CD4-positive, alpha-beta T cell (primary cell): Measurements from ENCODE around the gene SPTSSB. TPM values are rescaled to one million over a fixed set of nuclear protein-coding genes. Genes with fewer than 3 reads are reported as not detected.

ENCODE experiments used
- ATAC-seq: fragments of 200-7000 bp; cut with Tn5 transposase; one replicate; pipeline ENCODE4 v1.10.0; 2022; ENCODE audit warnings: mild to moderate bottlenecking; ENCODE audit not compliant: poor library complexity
- CTCF ChIA-PET: fragments of 350-600 bp; sonication (Branson Sonifier 250); formaldehyde crosslinking; loops from one replicate; lab custom pipeline; 2021; ENCODE audit warnings: antibody characterized with exemption, inconsistent platforms; lab: Charles Lee
- POLR2A ChIA-PET: fragments of 350-600 bp; sonication (Branson Sonifier 250); formaldehyde crosslinking; loops from one replicate; lab custom pipeline; 2021; ENCODE audit warnings: antibody characterized with exemption, inconsistent platforms; lab: Charles Lee
- DNase-seq, 14 experiments: peaks; one replicate each; pipeline ENCODE4 v3.0.0-alpha.2; 2013 to 2020; ENCODE audit warnings: mixed read lengths in 2 of 14
- H3K27ac ChIP-seq, 2 donors: one replicate each; pipeline versions ENCODE4 v1.5.1 to v1.7.0; 2013; ENCODE audit warnings: low read length in 2 of 2, low read depth in 1 of 2, mild to moderate bottlenecking in 1 of 2
- H3K27me3 ChIP-seq, 2 experiments: 1 replicate in 1 of 2; 2 replicates in 1 of 2; pipeline versions ENCODE4 v1.6.1 to v1.7.0; 2013; ENCODE audit warnings: low read length in 2 of 2, control low read depth in 1 of 2, mild to moderate bottlenecking in 1 of 2, moderate library complexity in 1 of 2; ENCODE audit not compliant: insufficient read depth in 2 of 2, control insufficient read depth in 1 of 2
- H3K36me3 ChIP-seq: one replicate; pipeline ENCODE4 v1.6.1; 2013; ENCODE audit warnings: low read length, control low read depth; ENCODE audit not compliant: insufficient read depth
- H3K4me1 ChIP-seq: one replicate; pipeline ENCODE4 v1.6.1; 2013; ENCODE audit warnings: low read length, control low read depth; ENCODE audit not compliant: insufficient read depth
- H3K4me3 ChIP-seq: one replicate; pipeline ENCODE4 v1.5.1; 2013; ENCODE audit warnings: mild to moderate bottlenecking, low read length, moderate library complexity
- H3K9me3 ChIP-seq, 2 experiments: 1 replicate in 1 of 2; 2 replicates in 1 of 2; pipeline versions ENCODE4 v1.6.1 to v1.7.0; 2013; ENCODE audit warnings: low read length in 2 of 2, mild to moderate bottlenecking in 2 of 2, control low read depth in 1 of 2, moderate library complexity in 1 of 2; ENCODE audit not compliant: control insufficient read depth in 1 of 2, insufficient read depth in 1 of 2
- H3K27ac Mint-ChIP-seq: one replicate; pipeline ENCODE4 v1.8.0; 2020; ENCODE audit warnings: mixed read lengths
- H3K27me3 Mint-ChIP-seq: one replicate; pipeline ENCODE4 v1.8.0; 2021; ENCODE audit warnings: mixed read lengths
- H3K36me3 Mint-ChIP-seq: one replicate; pipeline ENCODE4 v1.8.0; 2021; ENCODE audit warnings: low read depth, mixed read lengths
- H3K4me1 Mint-ChIP-seq: one replicate; pipeline ENCODE4 v1.8.0; 2021; ENCODE audit warnings: low read depth, mixed read lengths
- H3K4me3 Mint-ChIP-seq: one replicate; pipeline ENCODE4 v1.8.0; 2020; ENCODE audit warnings: mild to moderate bottlenecking, mixed read lengths
- H3K9me3 Mint-ChIP-seq: one replicate; pipeline ENCODE4 v1.8.0; 2020; ENCODE audit warnings: mixed read lengths
- intact Hi-C, 2 experiments: fragments of 100-400 bp; cut with DNase I in 1 of 2; cut with micrococcal nuclease in 1 of 2; formaldehyde crosslinking; loops; one replicate each; pipeline versions ENCODE4 v1.15.1 to v1.9.0; 2023 to 2025; cut with DNase I, micrococcal nuclease
- total RNA-seq, 174 experiments: library from RNA in 2 of 174; stranded (reverse) in 2 of 174; gene quantifications; one replicate each; pipeline ENCODE4 v1.2.3 and lab custom pipeline; 2021 to 2026
- TF ChIP-seq, protein P1 (sequence below): fragments of 200-600 bp; IDR thresholded peaks from one replicate; pipeline ENCODE4 v1.8.0; 2022; ENCODE audit warnings: antibody characterized with exemption, mild to moderate bottlenecking

The SPTSSB gene
- total RNA-seq, 2 experiments from 2014 or later: 0.11 TPM; not detected in 1

DNA sequence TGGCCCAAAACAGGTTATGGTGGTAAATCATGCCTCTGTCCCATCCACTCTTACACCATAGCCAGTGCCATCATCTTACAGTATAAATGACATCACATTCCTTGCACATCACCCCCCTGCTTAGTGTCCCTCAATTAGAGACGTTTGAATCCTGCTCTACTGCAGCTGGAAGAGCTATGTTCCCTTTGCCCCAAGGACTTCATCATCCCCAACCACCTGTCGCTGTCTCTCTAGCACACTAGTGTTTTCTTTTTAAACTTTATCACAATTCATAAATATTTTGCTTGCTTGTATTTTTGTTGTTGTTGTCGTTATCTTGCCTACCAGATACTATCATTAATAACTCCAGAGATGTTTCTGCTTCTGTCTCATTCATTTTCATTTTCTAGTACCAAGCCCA lies 28.7 kb downstream of the SPTSSB start:
- H3K4me1 ChIP-seq: no peaks in the 10 kb centered on the region
- Mint-ChIP-seq H3K9me3 (no peaks in the 10 kb centered on the region), H3K27ac (no peak overlapping the region), H3K4me3 (no peak overlapping the region), H3K4me1 (no peaks in the 10 kb centered on the region), H3K27me3 (no peaks in the 10 kb centered on the region), H3K36me3 (no peaks in the 10 kb centered on the region)
- H3K36me3 ChIP-seq: no peaks in the 10 kb centered on the region
- POLR2A ChIA-PET: no interaction called here
- intact Hi-C loops: no loop called here
- TF ChIP-seq, protein P1, sequence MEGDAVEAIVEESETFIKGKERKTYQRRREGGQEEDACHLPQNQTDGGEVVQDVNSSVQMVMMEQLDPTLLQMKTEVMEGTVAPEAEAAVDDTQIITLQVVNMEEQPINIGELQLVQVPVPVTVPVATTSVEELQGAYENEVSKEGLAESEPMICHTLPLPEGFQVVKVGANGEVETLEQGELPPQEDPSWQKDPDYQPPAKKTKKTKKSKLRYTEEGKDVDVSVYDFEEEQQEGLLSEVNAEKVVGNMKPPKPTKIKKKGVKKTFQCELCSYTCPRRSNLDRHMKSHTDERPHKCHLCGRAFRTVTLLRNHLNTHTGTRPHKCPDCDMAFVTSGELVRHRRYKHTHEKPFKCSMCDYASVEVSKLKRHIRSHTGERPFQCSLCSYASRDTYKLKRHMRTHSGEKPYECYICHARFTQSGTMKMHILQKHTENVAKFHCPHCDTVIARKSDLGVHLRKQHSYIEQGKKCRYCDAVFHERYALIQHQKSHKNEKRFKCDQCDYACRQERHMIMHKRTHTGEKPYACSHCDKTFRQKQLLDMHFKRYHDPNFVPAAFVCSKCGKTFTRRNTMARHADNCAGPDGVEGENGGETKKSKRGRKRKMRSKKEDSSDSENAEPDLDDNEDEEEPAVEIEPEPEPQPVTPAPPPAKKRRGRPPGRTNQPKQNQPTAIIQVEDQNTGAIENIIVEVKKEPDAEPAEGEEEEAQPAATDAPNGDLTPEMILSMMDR: no peak
- H3K27me3 ChIP-seq: no peaks in the 10 kb centered on the region
- no peak for ATAC-seq
- DNase-seq: no peak
- H3K9me3 ChIP-seq: no peaks in the 10 kb centered on the region
- CTCF ChIA-PET: no interaction called here
- no peak overlapping the region for H3K4me3 ChIP-seq
- H3K27ac ChIP-seq: no peak overlapping the region

DNA sequence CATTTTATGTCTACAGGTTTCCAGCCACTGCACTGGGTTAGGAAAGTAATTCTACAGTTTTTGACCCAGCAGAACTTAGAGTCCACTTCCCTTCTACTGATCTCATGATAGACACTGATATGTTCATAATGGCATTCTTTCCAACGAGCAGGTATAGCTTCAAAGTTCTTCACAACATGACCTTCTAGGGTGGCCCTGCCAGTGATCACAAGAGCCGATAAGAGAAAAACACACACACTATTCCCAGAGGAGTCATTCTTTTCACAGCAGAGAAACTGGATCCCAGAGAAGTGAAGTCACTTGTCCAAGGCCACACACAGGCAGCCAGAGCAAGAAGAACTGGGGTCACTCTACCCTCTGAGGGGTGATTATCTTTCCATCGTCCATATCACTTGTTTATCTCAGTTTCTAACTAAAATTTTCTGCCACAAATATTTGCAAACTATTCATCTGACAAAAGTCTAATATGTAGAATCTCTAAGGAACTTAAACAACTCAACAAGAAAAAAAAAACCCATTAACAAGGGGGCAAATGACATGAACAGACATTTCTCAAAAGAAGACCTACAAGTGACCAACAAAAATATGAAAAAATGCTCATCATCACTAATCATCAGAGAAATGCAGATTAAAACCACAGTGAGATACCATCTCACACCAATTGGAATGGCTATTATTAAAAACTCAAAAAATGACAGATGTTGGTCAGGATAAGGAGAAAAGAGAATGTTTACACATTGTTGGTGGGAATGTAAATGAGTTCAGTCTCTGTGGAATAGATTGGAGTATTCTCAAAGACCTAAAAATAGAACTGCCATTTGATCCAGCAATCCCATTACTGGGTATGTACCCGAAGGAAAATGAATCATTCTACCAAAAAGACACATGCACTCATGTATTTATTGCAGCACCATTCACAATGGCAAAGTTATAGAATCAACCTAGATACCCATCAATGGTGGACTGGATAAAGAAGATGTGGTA lies 31.5 kb downstream of the SPTSSB start:
- Mint-ChIP-seq H3K36me3 (no peaks in the 10 kb centered on the region), H3K27me3 (no peaks in the 10 kb centered on the region), H3K4me1 (no peaks in the 10 kb centered on the region), H3K4me3 (no peak overlapping the region), H3K9me3 (no peaks in the 10 kb centered on the region), H3K27ac (no peak overlapping the region)
- ChIA-PET CTCF (no interaction called here), POLR2A (no interaction called here)
- H3K4me1 ChIP-seq: no peaks in the 10 kb centered on the region
- intact Hi-C loops: no loop called here
- H3K36me3 ChIP-seq: no peaks in the 10 kb centered on the region
- TF ChIP-seq, protein P1: no peak
- ATAC-seq (no peak), DNase-seq (no peak)
- H3K4me3 ChIP-seq: no peak overlapping the region
- no peaks in the 10 kb centered on the region for H3K27me3 ChIP-seq
- no peaks in the 10 kb centered on the region for H3K9me3 ChIP-seq
- H3K27ac ChIP-seq: no peak overlapping the region

DNA sequence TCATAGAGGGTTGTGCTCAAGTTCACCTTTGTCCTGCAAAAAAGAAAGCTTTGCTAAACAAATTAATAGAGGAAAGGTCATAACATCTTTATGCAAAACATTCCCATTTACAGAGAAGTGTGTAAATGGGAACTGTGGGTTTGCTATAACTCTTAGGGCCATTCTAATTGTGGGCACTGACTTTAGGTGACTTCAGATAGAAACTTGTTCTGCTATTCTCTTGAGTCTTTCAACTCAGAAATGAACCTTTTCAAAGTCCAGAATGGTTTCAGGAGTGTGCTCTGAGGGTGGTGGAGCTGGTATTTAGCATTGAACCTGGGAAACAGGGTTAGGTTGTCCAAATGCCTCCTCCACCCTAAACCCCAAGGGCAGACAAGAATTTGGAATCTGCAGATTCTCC lies 34.0 kb downstream of the SPTSSB start:
- TF ChIP-seq, protein P1: no peak
- peaks cover 5% of the 10 kb centered on the region for H3K27me3 Mint-ChIP-seq
- CTCF ChIA-PET: no interaction called here
- no peaks in the 10 kb centered on the region for H3K36me3 ChIP-seq
- intact Hi-C loops: no loop called here
- no peak overlapping the region for H3K4me3 Mint-ChIP-seq
- ATAC-seq (no peak), DNase-seq (no peak)
- no peak overlapping the region for H3K27ac ChIP-seq
- H3K27ac Mint-ChIP-seq: no peak overlapping the region
- H3K4me1 ChIP-seq: no peaks in the 10 kb centered on the region
- no peaks in the 10 kb centered on the region for H3K27me3 ChIP-seq
- H3K9me3 Mint-ChIP-seq: no peaks in the 10 kb centered on the region
- POLR2A ChIA-PET: no interaction called here
- no peak overlapping the region for H3K4me3 ChIP-seq
- H3K36me3 Mint-ChIP-seq: no peaks in the 10 kb centered on the region
- H3K9me3 ChIP-seq: no peaks in the 10 kb centered on the region
- no peaks in the 10 kb centered on the region for H3K4me1 Mint-ChIP-seq
